Spleen (tissue), 11 donors: ENCODE results near the gene MS4A13. TPM values are rescaled to one million over a fixed set of nuclear protein-coding genes. Genes with fewer than 3 reads are reported as not detected.
"Not testable (repeated sequence)": the region's sequence is repeated elsewhere in the genome, so short reads cannot be mapped to it uniquely, and the experiment has no call there.

Experiments
- DNase-seq: peaks from one replicate; pipeline ENCODE4 v3.0.0-alpha.2; 2020
- H3K27ac ChIP-seq, 8 donors: fragments of 200-600 bp; sonication (generic) in 7 of 8; 1 replicate in 4 of 8; 2 replicates in 4 of 8; pipeline versions ENCODE4 v1.5.0 to v1.8.0; 2016 to 2021; ENCODE audit warnings: inconsistent platforms in 4 of 8, mild to moderate bottlenecking in 4 of 8, moderate library complexity in 1 of 8
- H3K27me3 ChIP-seq, 7 donors: fragments of 200-600 bp; sonication (generic) in 6 of 7; replicated peaks in 1 of 7; 1 replicate in 4 of 7; 2 replicates in 3 of 7; pipeline versions ENCODE4 v1.5.0 to v1.8.0; 2016 to 2021; ENCODE audit warnings: inconsistent platforms in 3 of 7, mild to moderate bottlenecking in 1 of 7
- H3K36me3 ChIP-seq, 6 donors: fragments of 200-600 bp; sonication (generic) in 5 of 6; 1 replicate in 4 of 6; 2 replicates in 2 of 6; pipeline versions ENCODE4 v1.5.0 to v1.8.0; 2016 to 2021; ENCODE audit warnings: inconsistent platforms in 2 of 6
- H3K4me1 ChIP-seq, 6 donors: fragments of 200-600 bp; sonication (generic) in 5 of 6; 1 replicate in 3 of 6; 2 replicates in 3 of 6; pipeline versions ENCODE4 v1.5.0 to v1.8.0; 2016 to 2021; ENCODE audit warnings: inconsistent platforms in 3 of 6
- H3K4me3 ChIP-seq, 8 donors: fragments of 200-600 bp; sonication (generic) in 7 of 8; 1 replicate in 4 of 8; 2 replicates in 4 of 8; pipeline versions ENCODE4 v1.5.0 to v1.8.0; 2016 to 2021; ENCODE audit warnings: inconsistent platforms in 4 of 8, mild to moderate bottlenecking in 4 of 8, moderate library complexity in 2 of 8
- H3K9me3 ChIP-seq, 8 donors: fragments of 200-600 bp; sonication (generic) in 7 of 8; 1 replicate in 4 of 8; 2 replicates in 4 of 8; pipeline versions ENCODE4 v1.5.0 to v1.8.0; 2016 to 2021; ENCODE audit warnings: inconsistent platforms in 4 of 8
- CTCF ChIP-seq, 11 experiments: fragments of 200-600 bp in 7 of 11; fragments of 450-650 bp in 4 of 11; sonication (generic) in 4 of 11; IDR thresholded peaks in 8 of 11; conservative IDR thresholded peaks in 3 of 11; 1 replicate in 7 of 11; 2 replicates in 4 of 11; pipeline versions ENCODE4 v1.4.0 to v1.8.0; 2016 to 2021; ENCODE audit warnings: antibody characterized with exemption in 11 of 11, inconsistent platforms in 4 of 11, mild to moderate bottlenecking in 1 of 11
- POLR2A ChIP-seq, 3 donors: fragments of 450-650 bp; IDR thresholded peaks; one replicate each; pipeline ENCODE4 v1.5.1; 2017; ENCODE audit warnings: antibody characterized with exemption in 3 of 3, mild to moderate bottlenecking in 1 of 3
- POLR2AphosphoS5 ChIP-seq, 3 donors: sonication (generic); formaldehyde crosslinking; IDR thresholded peaks; one replicate each; pipeline ENCODE4 v1.5.1; 2017; ENCODE audit warnings: antibody characterized with exemption in 3 of 3
- WGBS, 5 donors: extraction: QIAGEN DNeasy Blood & Tissue Kit in 3 of 5; methylation state at CpG; one replicate each; pipeline versions ENCODE4 v1.1.5 to v1.1.7; 2013 to 2018; 5-methylcytosine and 5-hydroxymethylcytosine counted together
- intact Hi-C: fragments of 100-400 bp; cut with DNase I; formaldehyde crosslinking; loops from one replicate; pipeline ENCODE4 v1.15.0; 2023; ENCODE audit warnings: low total_unique reads
- polyA plus RNA-seq, 3 donors: library from polyadenylated mRNA; stranded (reverse); fragments of 200-250 nt; gene quantifications; one replicate each; pipeline ENCODE4 v1.2.1, GENCODE V29; 2013
- total RNA-seq, 7 donors: library from RNA; depleted of rRNA in 3 of 7; stranded (reverse); fragments of >200 nt in 3 of 7; fragmentation: NEBNext Ultra II Directional in 4 of 7; extraction: Animal tissue kit (Norgen Biotek cat#: 25700) in 4 of 7; gene quantifications; one replicate each; pipeline versions ENCODE4 v1.1.0 to v1.2.1, GENCODE V29; 2016 to 2021
- donor health status: healthy with polysubstance abuse.
- donor health status: DM: no; HTN: no; CAD: no; lungs with moderate emphysema.
- donor health status: DM: no; HTN: no; CAD: no.
- donor health status: Bipolar disorder and iron deficiency.
- donor health status: healthy.
- donor health status: DM: no; HTN: no; CAD: no.
- donor health status: DM: yes; HTN: yes; CAD: no.

Gene MS4A13
- total and polyA plus RNA-seq, 10 donors = not detected

DNA sequence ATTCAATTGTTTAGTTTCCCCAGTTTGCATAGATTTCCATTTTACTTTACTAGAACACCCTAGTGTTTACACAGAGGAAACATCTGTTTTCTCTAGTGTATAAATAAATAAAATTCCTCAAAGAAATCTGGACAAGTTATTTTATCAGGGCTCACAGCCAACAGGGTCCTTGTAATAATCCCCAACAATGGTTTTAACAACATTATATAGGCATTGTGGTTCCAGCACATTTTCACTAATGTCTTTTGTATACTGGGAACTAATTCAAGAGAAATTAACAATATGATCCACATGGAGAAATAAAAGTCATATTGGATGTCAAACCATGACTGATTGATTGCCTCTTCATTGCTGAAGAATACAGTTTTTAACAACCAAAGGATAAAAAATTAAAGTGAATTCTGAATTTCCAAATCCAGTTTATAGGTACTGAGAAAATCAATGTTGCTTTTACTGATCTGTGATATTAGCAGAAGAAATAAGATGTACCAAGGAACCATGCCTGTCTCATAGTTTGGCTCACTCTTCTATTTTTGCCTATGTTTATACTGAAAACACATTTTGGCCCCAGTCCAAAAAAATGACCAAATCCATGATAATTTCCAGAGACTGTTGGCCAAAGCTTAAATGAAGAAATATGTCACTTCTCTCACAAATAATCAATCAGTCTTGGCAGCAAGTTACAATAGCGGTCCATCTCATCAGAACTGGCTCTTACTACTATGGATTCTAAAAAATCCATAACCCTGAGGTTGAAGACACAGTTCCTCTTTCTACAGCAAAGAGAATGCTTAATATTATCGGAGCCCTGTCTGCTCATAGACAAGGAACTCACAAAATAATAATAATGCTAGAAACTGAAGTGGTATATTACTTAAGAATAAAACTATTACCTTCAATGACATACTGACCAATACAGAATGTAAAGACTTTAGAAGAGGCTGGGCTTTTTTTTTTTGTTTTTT, 1.4 kb upstream of the MS4A13 start:
- H3K27ac ChIP-seq = no peak overlapping the region
- TF ChIP-seq POLR2AphosphoS5 (IDR thresholded peaks at IDR 0.05) = no peak
- no peak for TF ChIP-seq POLR2A (IDR thresholded peaks at IDR 0.05)
- TF ChIP-seq CTCF (IDR thresholded peaks at IDR 0.05 in 8 of 11, conservative IDR thresholded peaks at IDR 0.05 in 3 of 11) = no peak
- 50 to 63% (median 54%) methylated on average over 2 of the region's 2 CpGs for WGBS, 5 donors
- peaks cover 0 to 5% (median 0%) of the 10 kb centered on the region in 6 donors for H3K4me1 ChIP-seq
- no peak for DNase-seq
- H3K9me3 ChIP-seq = no peaks in the 10 kb centered on the region
- intact Hi-C loops = no loop called here
- no peak overlapping the region for H3K4me3 ChIP-seq
- peaks cover 0 to 4% (median 0%) of the 10 kb centered on the region in 7 donors for H3K27me3 ChIP-seq
- H3K36me3 ChIP-seq = no peaks in the 10 kb centered on the region

DNA sequence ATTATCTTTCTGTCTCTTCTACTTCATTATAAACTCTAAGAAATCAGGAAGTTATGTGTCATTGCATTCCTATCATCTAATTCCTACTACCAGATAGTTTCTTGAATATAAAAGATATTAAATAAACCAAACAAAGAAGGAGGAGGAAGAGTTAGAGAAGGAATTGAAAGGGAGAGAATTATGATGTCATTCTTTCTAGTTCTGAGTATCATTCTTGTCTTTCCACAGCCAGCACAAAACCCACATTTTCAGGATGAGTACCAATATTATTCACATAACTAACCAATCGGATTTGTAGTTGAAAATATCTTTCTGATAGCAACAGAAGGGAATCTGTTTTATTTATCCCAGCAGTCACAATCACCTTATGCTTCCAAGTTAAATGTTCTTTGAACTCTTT, 13.3 kb downstream of the MS4A13 start:
- H3K27ac ChIP-seq = no peak overlapping the region
- intact Hi-C loops = no loop called here
- TF ChIP-seq POLR2A (IDR thresholded peaks at IDR 0.05) (no peak), CTCF (IDR thresholded peaks at IDR 0.05 in 8 of 11, conservative IDR thresholded peaks at IDR 0.05 in 3 of 11) (no peak), POLR2AphosphoS5 (IDR thresholded peaks at IDR 0.05) (no peak)
- no peak overlapping the region for H3K4me3 ChIP-seq
- H3K4me1 ChIP-seq = peaks cover 0 to 14% (median 3%) of the 10 kb centered on the region in 6 donors
- no peaks in the 10 kb centered on the region for H3K36me3 ChIP-seq
- H3K9me3 ChIP-seq = no peaks in the 10 kb centered on the region
- no peak for DNase-seq
- no peaks in the 10 kb centered on the region for H3K27me3 ChIP-seq
- 52 to 77% (median 58%) methylated on average over 1 of the region's 1 CpG for WGBS, 5 donors

GRCh38 chr11:60528934-60529333, 13.7 kb downstream of the MS4A13 start:
- WGBS, 5 donors = 6 to 15% (median 9%) methylated on average over 1 of the region's 1 CpG
- H3K27ac ChIP-seq = no peak overlapping the region
- intact Hi-C loops = no loop called here
- no peaks in the 10 kb centered on the region for H3K36me3 ChIP-seq
- H3K9me3 ChIP-seq = no peaks in the 10 kb centered on the region
- peaks cover 0 to 14% (median 3%) of the 10 kb centered on the region in 6 donors for H3K4me1 ChIP-seq
- no peak for DNase-seq
- no peaks in the 10 kb centered on the region for H3K27me3 ChIP-seq
- H3K4me3 ChIP-seq = no peak overlapping the region
- TF ChIP-seq POLR2A (IDR thresholded peaks at IDR 0.05) (no peak), POLR2AphosphoS5 (IDR thresholded peaks at IDR 0.05) (no peak), CTCF (IDR thresholded peaks at IDR 0.05 in 8 of 11, conservative IDR thresholded peaks at IDR 0.05 in 3 of 11) (no peak)

DNA sequence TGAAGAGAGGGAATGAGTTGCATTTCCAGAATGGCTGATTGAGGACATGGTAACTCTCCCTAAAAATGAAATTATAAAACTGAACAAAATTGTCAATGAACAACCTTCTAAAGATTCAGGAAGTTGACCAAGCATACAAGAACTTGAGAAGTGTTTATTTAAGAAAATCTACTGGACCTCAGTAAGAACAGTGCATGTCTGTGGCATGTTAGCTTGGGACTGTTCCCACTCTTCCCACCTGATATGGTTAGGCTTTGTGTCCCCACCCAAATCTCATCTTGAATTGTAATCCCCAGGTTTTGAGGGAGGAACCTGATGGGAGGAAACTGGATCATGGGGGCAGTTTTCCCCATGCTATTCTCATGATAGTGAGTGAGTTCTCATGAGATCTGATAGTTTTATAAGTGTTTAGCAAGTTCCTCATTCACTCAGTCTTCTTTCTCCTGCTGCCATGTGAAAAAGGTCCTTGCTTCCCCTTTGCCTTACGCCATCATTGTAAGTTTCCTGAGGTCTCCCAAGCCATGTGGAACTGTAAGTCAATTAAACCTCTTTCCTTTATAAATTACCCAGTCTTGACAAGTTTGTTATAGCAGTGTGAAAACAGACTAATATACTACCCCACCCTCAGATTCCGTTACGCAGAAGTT, 15.4 kb downstream of the MS4A13 start:
- H3K27me3 ChIP-seq = no peaks in the 10 kb centered on the region
- H3K36me3 ChIP-seq = no peaks in the 10 kb centered on the region
- intact Hi-C loops = no loop called here
- H3K4me3 ChIP-seq = no peak overlapping the region
- TF ChIP-seq POLR2A (IDR thresholded peaks at IDR 0.05) = no peak
- TF ChIP-seq POLR2AphosphoS5 (IDR thresholded peaks at IDR 0.05) = no peak
- TF ChIP-seq CTCF (IDR thresholded peaks at IDR 0.05 in 8 of 11, conservative IDR thresholded peaks at IDR 0.05 in 3 of 11) = no peak
- no peaks in the 10 kb centered on the region for H3K9me3 ChIP-seq
- H3K27ac ChIP-seq = no peak overlapping the region
- H3K4me1 ChIP-seq = peaks cover 0 to 14% (median 3%) of the 10 kb centered on the region in 6 donors
- no peak for DNase-seq
- 67 to 91% (median 82%) methylated on average over 3 of the region's 3 CpGs for WGBS, 5 donors

GRCh38 chr11:60532383-60532782, 17.2 kb downstream of the MS4A13 start:
- DNase-seq, H3K36me3 ChIP-seq, H3K4me3 ChIP-seq, intact Hi-C loops, H3K27ac ChIP-seq, H3K9me3 ChIP-seq, H3K27me3 ChIP-seq: not testable (repeated sequence)
- H3K4me1 ChIP-seq = peaks cover 0 to 14% (median 3%) of the 10 kb centered on the region in 6 donors
- 88 to 98% (median 95%) methylated on average over 12 to 18 of the region's 18 CpGs for WGBS, 5 donors

DNA sequence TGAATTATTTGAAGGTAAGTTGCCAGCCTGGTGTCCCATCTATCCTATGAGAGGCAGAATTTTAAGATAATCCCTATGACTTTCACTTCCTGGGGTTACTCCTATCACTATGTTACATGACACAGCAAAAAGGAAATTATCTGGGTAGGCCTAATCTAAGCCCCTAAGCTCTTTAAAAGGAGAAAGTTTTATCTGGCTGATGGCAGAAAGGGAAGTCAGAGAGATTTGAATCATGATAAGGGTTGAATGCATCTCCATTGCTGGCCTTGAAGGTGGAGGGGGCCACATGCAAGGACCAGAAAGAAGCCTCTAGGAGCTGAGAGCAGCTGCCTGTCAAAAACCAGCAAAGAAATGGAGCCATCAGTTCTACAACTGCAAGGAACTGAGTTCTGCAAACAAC, 23.4 kb downstream of the MS4A13 start:
- H3K4me3 ChIP-seq, H3K4me1 ChIP-seq, H3K27ac ChIP-seq, DNase-seq, H3K27me3 ChIP-seq, intact Hi-C loops, H3K36me3 ChIP-seq: not testable (repeated sequence)
- H3K9me3 ChIP-seq = peaks cover 0 to 11% (median 6%) of the 10 kb centered on the region in 8 donors
